GM21526 (cell line): Measurements from ENCODE around the gene PCDHGB1.
"Not testable (repeated sequence)": the region's sequence is repeated elsewhere in the genome, so short reads cannot be mapped to it uniquely, and the experiment has no call there.

ENCODE experiments used
- ATAC-seq: cut with Tn5 transposase; IDR thresholded peaks from one replicate; pipeline ENCODE4 v1.9.1; 2021; ENCODE audit warnings: moderate library complexity; ENCODE audit not compliant: unreplicated experiment, low FRiP score

PCDHGB1 gene

DNA sequence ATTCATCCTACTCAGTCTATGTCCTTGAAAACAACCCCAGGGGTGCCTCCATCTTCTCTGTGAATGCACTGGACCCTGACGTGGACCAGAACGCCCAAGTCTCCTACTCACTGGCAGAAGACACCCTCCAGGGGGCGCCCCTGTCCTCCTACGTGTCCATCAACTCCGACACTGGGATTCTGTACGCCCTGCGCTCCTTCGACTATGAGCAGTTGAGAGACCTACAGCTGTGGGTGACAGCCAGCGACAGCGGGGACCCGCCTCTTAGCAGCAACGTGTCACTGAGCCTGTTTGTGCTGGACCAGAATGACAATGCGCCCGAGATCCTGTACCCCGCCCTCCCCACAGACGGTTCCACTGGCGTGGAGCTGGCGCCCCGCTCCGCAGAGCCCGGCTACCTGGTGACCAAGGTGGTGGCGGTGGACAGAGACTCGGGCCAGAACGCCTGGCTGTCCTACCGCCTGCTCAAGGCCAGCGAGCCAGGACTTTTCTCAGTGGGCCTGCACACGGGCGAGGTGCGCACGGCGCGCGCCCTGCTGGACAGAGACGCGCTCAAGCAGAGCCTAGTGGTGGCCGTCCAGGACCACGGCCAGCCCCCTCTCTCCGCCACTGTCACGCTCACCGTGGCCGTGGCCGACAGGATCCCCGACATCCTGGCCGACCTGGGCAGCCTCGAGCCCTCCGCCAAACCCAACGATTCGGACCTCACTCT lies 25.7 kb downstream of the PCDHGB1 start:
- not testable (repeated sequence) for ATAC-seq

DNA sequence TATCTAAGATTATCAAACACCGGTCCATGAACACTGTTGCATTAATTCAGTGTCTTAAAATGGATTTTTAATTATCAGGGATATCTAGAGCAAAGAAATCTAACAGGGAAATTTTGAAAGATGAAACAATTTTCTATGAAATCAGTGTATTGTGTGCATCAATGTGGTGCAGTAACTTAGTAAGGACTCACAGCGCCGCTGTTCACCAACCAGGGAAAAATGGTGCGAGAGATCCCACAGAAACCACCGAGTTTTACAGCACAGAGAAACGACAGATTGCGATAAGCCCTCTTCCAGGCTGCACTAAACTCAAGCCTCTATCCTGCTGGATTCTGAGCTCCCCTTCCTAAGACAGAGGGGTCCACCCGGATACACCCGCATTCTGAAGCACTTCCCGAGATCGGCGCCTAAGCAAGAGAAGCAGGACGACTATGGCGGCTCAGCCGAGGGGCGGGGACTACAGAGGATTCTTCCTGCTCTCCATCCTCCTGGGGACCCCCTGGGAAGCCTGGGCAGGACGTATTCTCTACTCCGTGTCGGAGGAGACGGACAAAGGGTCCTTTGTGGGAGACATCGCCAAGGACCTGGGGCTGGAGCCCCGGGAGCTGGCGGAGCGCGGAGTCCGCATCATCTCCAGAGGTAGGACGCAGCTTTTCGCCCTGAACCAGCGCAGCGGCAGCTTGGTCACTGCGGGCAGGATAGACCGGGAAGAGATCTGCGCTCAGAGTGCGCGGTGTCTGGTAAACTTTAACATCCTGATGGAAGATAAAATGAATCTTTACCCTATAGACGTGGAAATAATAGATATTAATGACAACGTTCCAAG lies 32.8 kb downstream of the PCDHGB1 start, which contains the start of gene PCDHGA7:
Gene PCDHGA7, plus strand, starts transcription at position 274 of the 826 bp plus-strand sequence. Its CDS starts 158 bp downstream, at position 432.
- ATAC-seq, result no peak

GRCh38 chr5:141383345-141383744 lies 33.4 kb downstream of the PCDHGB1 start:
- ATAC-seq, result no peak

GRCh38 chr5:141384471-141385267 lies 34.8 kb downstream of the PCDHGB1 start:
- no peak for ATAC-seq

DNA sequence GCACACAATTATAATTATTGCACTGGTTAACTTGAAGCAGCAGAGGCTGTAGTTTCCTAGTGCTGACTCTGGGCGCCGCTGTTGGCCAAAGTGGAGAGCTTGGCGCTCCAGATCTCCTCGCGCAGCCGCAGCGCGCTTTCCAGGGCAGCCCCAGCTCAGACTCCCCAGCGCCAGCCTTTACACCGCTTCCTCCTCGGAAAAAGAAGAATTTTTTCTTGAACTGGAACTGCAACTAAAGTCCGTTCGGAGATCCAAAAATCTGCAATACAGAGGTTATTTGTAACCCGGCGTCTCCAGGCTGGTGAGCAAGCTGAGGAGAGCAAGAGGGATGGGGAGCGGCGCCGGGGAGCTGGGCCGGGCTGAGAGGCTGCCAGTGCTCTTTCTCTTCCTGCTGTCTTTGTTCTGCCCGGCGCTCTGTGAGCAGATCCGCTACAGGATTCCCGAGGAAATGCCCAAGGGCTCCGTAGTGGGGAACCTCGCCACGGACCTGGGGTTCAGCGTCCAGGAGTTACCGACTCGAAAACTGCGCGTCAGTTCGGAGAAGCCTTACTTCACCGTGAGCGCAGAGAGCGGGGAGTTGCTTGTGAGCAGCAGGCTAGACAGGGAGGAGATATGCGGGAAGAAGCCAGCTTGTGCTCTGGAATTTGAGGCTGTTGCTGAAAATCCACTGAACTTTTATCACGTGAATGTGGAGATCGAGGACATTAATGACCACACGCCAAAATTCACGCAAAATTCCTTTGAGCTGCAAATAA lies 37.8 kb downstream of the PCDHGB1 start, which contains the start of gene PCDHGB4:
Gene PCDHGB4, plus strand, starts transcription at position 142 of the 755 bp plus-strand sequence. Its CDS starts 187 bp downstream, at position 329.
- peak; percentile 97 for ATAC-seq

DNA sequence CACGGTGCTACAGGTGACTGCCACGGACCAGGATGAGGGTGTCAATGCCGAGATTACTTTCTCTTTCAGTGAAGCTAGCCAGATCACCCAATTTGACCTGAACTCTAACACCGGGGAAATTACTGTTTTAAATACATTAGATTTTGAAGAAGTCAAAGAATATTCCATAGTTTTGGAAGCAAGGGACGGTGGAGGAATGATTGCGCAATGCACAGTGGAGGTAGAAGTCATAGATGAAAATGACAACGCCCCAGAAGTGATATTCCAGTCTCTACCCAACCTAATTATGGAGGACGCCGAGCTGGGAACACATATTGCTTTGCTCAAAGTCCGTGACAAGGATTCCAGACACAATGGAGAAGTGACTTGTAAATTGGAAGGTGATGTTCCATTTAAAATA lies 38.8 kb downstream of the PCDHGB1 start:
- no peak for ATAC-seq

DNA sequence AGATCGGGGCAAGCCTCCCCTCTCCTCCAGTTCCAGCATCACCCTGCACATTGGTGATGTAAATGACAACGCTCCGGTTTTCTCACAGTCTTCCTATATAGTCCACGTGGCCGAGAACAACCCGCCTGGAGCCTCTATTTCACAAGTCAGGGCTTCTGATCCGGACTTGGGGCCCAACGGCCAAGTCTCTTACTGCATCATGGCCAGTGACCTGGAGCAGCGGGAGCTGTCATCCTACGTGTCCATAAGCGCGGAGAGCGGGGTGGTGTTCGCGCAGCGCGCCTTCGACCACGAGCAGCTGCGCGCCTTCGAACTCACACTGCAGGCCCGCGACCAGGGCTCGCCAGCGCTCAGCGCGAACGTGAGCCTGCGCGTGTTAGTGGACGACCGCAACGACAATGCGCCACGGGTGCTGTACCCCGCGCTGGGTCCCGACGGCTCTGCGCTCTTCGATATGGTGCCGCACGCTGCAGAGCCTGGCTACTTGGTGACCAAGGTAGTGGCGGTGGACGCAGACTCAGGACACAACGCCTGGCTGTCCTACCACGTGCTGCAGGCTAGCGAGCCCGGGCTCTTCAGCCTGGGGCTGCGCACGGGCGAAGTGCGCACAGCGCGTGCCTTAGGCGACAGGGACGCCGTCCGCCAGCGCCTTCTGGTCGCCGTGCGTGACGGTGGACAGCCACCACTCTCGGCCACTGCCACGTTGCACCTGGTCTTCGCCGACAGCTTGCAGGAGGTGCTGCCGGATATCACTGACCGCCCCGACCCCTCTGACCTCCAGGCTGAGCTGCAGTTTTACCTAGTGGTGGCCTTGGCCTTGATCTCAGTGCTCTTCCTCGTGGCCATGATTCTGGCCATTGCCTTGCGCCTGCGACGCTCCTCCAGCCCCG lies 39.5 kb downstream of the PCDHGB1 start:
- ATAC-seq, result no peak

GRCh38 chr5:141392429-141393198 lies 42.7 kb downstream of the PCDHGB1 start, which contains the start of gene PCDHGA8:
Gene PCDHGA8, plus strand, starts transcription at chr5:141392633. Its CDS starts 181 bp downstream, at chr5:141392814.
- ATAC-seq, result no peak

GRCh38 chr5:141393267-141393666 lies 43.4 kb downstream of the PCDHGB1 start:
- no peak for ATAC-seq

DNA sequence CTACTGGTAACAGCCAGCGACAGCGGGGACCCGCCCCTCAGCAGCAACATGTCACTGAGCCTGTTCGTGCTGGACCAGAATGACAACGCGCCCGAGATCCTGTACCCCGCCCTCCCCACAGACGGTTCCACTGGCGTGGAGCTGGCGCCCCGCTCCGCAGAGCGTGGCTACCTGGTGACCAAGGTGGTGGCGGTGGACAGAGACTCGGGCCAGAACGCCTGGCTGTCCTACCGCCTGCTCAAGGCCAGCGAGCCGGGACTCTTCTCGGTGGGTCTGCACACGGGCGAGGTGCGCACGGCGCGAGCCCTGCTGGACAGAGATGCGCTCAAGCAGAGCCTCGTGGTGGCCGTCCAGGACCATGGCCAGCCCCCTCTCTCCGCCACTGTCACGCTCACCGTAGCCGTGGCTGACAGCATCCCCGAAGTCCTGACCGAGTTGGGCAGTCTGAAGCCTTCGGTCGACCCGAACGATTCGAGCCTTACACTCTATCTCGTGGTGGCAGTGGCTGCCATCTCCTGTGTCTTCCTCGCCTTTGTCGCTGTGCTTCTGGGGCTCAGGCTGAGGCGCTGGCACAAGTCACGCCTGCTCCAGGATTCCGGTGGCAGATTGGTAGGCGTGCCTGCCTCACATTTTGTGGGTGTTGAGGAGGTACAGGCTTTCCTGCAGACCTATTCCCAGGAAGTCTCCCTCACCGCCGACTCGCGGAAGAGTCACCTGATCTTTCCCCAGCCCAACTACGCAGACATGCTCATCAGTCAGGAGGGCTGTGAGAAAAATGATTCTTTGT lies 44.7 kb downstream of the PCDHGB1 start:
- ATAC-seq, result not testable (repeated sequence)

DNA sequence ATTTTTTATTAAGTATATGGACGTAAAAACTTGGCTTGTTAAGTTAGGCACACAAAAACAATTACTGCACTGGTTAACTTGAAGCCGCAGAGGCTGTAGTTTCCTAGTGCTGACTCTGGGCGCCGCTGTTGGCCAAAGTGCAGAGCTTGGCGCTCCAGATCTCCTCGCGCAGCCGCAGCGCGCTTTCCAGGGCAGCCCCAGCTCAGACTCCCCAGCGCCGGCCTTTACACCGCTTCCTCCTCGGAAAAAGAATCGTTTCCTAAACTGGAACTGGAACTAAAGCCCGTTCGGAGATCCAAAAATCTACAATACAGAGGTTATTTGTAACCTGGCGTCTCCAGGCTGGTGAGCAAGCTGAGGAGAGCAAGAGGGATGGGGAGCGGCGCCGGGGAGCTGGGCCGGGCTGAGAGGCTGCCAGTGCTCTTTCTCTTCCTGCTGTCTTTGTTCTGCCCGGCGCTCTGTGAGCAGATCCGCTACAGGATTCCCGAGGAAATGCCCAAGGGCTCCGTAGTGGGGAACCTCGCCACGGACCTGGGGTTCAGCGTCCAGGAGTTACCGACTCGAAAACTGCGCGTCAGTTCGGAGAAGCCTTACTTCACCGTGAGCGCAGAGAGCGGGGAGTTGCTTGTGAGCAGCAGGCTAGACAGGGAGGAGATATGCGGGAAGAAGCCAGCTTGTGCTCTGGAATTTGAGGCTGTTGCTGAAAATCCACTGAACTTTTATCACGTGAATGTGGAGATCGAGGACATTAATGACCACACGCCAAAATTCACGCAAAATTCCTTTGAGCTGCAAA lies 48.1 kb downstream of the PCDHGB1 start, which contains the start of gene PCDHGB5:
Gene PCDHGB5, plus strand, starts transcription at position 192 of the 796 bp plus-strand sequence. Its CDS starts 181 bp downstream, at position 373.
- peak; percentile 93 for ATAC-seq

DNA sequence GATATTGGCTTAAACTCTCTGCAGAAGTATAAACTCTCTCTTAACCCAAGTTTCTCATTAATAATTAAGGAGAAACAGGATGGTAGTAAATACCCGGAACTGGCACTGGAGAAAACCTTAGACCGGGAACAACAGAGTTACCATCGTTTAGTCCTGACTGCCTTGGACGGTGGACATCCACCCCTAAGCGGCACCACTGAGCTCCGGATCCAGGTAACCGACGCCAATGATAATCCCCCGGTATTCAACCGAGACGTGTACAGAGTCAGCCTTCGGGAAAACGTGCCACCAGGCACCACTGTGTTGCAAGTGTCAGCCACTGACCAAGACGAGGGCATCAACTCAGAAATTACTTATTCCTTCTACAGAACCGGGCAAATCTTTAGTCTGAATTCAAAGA lies 48.7 kb downstream of the PCDHGB1 start:
- ATAC-seq, result no peak

DNA sequence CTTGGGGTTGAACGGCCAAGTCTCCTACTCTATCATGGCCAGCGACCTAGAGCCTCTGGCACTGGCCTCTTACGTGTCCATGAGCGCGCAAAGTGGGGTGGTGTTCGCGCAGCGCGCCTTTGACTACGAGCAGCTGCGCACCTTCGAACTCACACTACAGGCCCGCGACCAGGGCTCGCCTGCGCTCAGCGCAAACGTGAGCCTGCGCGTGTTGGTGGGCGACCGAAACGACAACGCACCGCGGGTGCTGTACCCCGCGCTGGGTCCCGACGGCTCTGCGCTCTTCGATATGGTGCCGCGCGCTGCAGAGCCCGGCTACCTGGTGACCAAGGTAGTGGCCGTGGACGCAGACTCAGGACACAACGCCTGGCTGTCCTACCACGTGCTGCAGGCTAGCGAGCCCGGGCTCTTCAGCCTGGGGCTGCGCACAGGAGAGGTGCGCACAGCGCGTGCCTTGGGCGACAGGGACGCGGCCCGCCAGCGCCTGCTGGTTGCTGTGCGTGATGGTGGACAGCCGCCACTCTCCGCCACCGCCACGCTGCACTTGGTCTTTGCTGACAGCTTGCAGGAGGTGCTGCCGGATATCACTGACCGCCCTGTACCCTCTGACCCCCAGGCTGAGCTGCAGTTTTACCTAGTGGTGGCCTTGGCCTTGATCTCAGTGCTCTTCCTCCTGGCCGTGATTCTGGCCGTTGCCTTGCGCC lies 49.8 kb downstream of the PCDHGB1 start:
- no peak for ATAC-seq
